Stimulated activated CD4-positive, alpha-beta T cell treated with anti-CD3 and anti-CD28 coated beads, TNF-alpha, amount 100 ng/mL, for 24 hours (primary cell): ENCODE measurements around the gene ZNF428.
"Not testable (repeated sequence)": the region's sequence is repeated elsewhere in the genome, so short reads cannot be mapped to it uniquely, and the experiment has no call there.

ENCODE experiments used
- DNase-seq, 3 experiments: peaks; one replicate each; pipeline ENCODE4 v3.0.0-alpha.2; 2020; ENCODE audit warnings: low read depth in 3 of 3

Gene ZNF428

DNA sequence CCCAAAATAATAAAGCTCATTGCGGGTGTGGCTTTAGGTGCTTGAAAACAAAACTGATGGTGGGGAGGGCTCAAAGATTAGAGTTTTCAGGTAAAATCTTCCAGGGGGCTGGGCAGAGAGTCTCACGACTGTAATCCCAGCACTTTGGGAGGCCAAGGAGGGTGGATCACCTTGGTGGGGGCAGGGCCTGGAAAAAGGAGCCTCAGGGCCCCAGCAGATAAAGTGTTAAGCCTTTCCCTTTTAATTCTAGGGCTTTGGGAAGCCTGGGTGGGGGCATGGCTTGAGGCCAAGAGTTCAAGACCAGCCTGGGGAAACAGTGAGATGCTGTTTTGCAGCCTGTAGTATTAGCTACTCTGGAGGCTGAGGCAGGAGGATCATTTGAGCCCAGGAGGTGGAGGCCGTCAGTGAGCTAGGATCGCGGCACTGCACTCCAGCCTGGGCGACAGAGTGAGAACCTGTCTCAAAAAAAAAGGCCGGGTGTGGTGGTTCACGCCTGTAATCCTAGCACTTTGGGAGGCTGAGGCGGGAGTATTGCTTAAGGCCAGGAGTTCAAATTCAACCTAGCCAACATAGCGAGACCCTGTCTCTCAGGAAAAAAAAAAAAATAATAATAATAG, 25.2 kb downstream of the ZNF428 start:
- no peak for DNase-seq

GRCh38 chr19:43592800-43593350, 26.6 kb downstream of the ZNF428 start:
- no peak for DNase-seq

- DNase-seq: no peak
Measured at GRCh38 chr19:43591904-43592772, 27.3 kb downstream of the ZNF428 start.

GRCh38 chr19:43589678-43590077, 29.8 kb downstream of the ZNF428 start:
- DNase-seq: no peak

GRCh38 chr19:43589277-43589676, 30.2 kb downstream of the ZNF428 start:
- no peak for DNase-seq

DNA sequence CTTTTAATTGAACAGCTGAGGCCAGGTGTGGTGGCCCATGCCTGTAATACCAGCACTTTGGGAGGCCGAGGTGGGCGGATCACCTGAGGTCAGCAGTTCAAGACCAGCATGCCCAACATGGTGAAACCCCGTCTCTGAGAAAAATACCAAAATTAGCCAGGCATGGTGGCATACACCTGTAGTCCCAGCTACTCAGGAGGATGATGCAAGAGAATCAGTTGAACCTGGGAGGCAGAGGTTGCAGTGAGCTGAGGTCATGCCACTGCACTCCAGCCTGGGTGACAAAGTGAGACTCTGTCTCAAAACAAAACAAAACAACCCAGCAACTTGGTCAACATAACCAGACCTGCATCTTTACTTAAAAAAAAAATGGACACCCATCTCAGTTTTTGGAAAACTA, 32.4 kb downstream of the ZNF428 start:
- not testable (repeated sequence) for DNase-seq

DNA sequence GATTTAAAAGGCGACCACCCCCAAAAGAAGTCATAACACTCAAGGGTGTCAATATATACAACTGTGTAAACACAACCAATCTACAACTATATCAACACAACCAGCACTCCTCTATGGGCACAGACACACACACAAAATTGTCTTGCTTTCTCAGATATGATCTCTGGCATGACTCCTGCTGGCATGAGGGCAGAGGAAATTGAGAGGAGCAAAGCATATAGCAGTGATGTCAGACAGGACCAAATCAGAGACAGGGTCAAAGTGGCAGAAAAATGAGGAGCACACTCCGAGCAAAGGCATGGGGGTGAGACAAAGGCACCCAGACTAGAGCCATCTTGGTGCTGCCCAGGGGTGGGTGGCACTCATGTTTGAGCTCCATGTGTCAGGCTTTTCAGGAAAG, 33.1 kb downstream of the ZNF428 start:
- no peak for DNase-seq

DNA sequence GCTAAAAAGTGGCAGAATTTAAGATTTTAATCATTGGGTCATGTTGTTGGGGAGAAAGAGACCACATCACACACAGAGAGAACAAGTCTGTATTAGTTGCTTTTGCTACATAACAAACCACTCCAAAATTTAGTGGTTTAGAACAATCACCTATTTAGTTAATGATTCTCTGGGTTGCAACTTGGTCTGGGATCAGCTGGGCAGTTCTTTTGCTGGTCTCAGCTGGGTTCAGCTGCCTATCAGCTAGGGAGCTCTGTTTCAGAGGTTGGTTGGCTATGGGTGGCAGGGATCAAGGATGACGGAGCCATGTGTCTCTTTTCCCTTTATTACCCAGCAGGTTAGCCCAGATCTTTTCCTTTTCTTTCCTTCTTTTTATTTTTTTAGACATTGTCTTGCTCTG, 34.9 kb downstream of the ZNF428 start:
- no peak for DNase-seq

DNA sequence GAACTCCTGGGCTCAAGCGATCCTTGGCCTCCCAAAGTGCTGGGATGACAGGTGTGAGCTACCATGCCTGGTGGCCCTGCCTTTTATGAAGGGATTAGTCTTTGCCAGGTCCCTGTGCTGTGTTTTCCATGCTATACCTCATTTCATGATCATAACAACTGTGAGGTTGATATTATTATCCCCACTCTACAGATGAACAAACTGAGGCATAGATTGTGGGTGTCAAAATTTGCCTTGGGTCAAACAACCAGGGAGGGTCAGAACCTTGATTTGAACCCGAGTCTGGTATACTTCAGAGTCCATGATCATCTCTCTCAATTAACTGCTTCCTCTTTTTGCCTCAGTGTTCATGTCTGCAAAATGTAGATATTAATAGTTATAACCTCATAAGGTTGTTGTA, 36.9 kb downstream of the ZNF428 start:
- no peak for DNase-seq

- no peak for DNase-seq
Measured at GRCh38 chr19:43581467-43581866, 38.0 kb downstream of the ZNF428 start.

- DNase-seq: no peak
Measured at GRCh38 chr19:43578787-43579186, 40.6 kb downstream of the ZNF428 start.

DNA sequence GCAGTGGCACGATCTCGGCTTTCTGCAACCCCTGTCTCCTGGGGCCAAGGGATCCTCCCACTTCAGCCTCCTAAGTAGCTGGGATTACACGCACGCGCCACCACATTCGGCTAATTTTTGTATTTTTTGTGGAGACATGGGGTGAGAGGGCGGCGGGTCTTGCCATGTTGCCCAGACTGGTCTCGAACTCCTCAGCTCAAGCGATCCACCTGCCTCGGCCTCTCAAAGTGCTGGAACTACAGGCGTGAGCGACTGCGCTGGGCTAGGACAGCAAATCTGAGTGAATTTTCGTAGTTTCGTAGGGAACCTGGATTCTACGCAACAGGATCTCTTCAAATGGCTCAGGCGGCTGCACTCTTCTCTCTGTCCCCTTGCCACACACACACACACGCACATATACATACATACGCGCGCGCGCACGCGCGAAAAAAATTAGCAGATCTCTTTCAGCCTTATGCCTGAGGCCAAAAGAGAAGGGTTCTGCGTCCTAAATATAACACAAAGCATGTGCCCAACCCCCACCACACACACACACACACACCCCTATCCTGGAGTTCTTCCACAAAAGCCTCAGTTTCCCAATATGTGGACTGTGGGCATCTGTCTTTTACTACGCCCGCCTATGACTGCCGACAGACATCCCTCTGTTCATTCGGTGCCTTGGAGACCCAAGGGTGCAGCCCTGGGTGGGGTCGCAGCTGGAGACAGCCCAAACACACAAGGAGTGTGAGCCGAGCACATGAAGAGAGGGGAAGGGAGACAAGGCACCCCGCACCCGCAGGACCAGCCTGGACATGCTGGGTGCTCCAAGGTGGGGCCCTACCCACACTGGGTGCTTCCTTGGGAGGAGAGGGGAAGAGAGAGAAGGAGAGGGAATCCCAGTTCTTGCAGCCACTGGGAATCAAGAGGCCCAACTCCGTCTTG, 43.2 kb downstream of the ZNF428 start:
- DNase-seq: no peak

DNA sequence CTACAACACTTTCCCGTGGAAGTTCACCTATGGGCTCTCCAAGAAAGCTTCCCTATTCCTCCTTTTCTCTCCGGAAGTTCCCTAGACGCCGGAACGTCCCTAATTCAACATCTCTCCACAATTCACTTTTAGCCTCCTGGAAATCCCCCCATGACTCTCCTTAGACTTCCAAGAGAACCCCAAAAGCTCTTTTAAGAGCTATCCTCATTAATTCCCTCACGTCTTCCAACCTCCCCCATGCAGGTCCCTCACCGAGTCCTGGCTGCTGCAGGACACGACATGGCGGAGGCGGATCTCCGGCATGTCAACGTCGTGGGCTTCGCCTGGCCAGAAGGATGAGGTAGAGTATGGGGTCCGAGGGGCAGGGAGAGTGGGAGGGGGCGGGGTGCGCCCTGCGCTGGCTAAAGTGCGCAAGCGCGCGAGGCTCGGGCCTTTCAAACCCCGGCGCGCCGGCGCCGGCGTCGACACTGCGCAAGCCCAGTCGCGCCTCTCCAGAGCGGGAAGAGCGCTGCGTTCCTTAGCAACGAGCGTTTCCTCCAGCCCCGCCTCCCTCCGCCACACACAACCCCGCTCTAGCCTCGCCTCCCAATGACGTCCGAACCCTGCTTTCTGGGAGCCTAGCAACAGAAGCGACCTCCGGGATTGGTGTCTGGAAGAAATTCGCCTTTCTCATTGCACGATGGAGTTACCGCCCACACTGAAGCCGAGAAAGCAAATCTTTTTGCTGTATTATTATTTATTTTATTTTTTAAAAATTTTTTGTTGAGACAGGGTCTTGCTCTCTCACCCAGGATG, 44.1 kb downstream of the ZNF428 start, which contains the start of the genes PINLYP and XRCC1:
Gene PINLYP, plus strand, starts transcription at position 646 of the 795 bp plus-strand sequence. CDS start 1,391 bp downstream, outside the sequence.
Gene XRCC1, minus strand, starts transcription at position 372 of the 795 bp plus-strand sequence. Its CDS starts 69 bp downstream, at position 303.
- DNase-seq: peak; percentile 91 to 97 (median 95)

GRCh38 chr19:43574424-43575155, 44.8 kb downstream of the ZNF428 start:
- no peak for DNase-seq

GRCh38 chr19:43572171-43572588, 47.2 kb downstream of the ZNF428 start:
- no peak for DNase-seq

DNA sequence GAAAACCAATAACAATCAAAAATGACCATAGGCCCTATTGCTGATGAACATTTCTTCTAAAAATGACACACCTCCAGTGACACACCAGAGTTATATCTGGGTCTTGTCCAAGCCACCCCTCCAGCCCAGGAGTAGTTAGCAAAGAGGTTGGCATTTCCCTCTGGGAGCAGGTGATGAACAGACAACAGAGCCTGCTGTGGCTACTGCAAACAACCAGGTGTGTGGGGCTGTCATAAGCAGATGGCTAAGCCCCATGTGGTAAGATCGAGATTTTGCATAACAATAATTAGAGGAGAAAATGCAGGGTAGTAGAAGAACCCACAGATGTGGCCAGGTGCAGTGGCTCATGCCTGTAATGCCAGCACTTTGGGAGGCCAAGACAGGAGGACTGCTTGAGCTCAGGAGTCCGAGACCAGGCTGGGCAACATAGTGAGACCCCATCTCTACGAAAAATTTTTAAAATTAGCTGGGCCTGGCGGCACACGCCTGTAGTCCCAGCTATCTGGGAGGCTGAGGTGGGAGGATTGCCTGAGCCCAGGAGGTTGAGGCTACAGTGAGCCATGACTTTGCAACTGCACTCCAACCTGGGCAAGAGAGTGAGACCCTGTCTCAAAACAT, 49.1 kb downstream of the ZNF428 start:
- no peak for DNase-seq

- DNase-seq: no peak
Measured at GRCh38 chr19:43569657-43570056, 49.8 kb downstream of the ZNF428 start.

- DNase-seq: no peak
Measured at GRCh38 chr19:43564800-43565199, 54.6 kb downstream of the ZNF428 start.

GRCh38 chr19:43563816-43564457, 55.5 kb downstream of the ZNF428 start:
- DNase-seq: no peak
